HL-60 (cell line): Measurements from ENCODE around the gene ZNF385D.

Experiments used
- CTCF ChIP-seq: IDR thresholded peaks from one replicate; pipeline ENCODE4 v1.5.1; 2011; ENCODE audit warnings: low read length, control low read depth, inconsistent platforms; ENCODE audit not compliant: insufficient read depth
- GABPA ChIP-seq: IDR thresholded peaks from 2 replicates; pipeline ENCODE4 v1.6.1; 2012; ENCODE audit warnings: low read depth
- POLR2AphosphoS5 ChIP-seq: IDR thresholded peaks from 2 replicates; pipeline ENCODE4 v1.6.1; 2012; ENCODE audit warnings: low read depth
- REST ChIP-seq: IDR thresholded peaks from 2 replicates; pipeline ENCODE4 v1.6.1; 2012; ENCODE audit warnings: low read depth; ENCODE audit not compliant: insufficient replicate concordance
- SPI1 ChIP-seq: IDR thresholded peaks from 2 replicates; pipeline ENCODE4 v1.6.1; 2012; ENCODE audit warnings: low read depth, mild to moderate bottlenecking, borderline replicate concordance

- TF ChIP-seq CTCF = no peak
- no peak for TF ChIP-seq POLR2AphosphoS5
- no peak for TF ChIP-seq REST
- TF ChIP-seq GABPA = no peak
- TF ChIP-seq SPI1 = no peak
Observed at GRCh38 chr3:21585216-21585740, 165.7 kb downstream of the ZNF385D start.
